Measurements from ENCODE around the gene UBE2D4.
A peak's percentile ranks its signal among the peaks of the same experiment; 100 is the strongest.

UBE2D4 gene

GRCh38 chr7:43906331-43907010, 19.8 kb upstream of the UBE2D4 start, which contains the start of gene URGCP:
Gene URGCP (minus strand): TSS chr7:43906596. CDS start chr7:43906575, 21 bp downstream.
- DNase-seq (ENCODE audit: low read depth, low spot score) = no peak

DNA sequence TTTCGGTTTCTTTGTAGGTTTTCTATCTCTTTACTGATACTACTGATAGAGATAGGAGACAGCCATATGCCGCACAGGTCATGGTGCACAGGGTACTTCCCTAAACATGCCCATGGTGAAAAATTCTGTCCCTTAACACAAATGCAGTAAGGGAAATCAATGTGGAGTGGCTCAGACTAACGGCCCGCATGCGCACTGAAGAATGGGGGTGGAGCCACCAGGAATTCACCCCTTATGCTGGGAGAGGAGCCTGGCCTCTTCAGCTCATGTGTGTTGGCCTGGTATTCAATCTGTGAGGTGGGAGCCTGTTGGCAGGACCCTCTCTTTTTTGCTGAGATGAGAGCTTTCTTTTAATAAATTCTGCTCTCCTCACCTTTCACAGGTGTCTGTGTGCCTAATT, 11.4 kb upstream of the UBE2D4 start:
- no peak for DNase-seq (ENCODE audit: low read depth, low spot score)

DNA sequence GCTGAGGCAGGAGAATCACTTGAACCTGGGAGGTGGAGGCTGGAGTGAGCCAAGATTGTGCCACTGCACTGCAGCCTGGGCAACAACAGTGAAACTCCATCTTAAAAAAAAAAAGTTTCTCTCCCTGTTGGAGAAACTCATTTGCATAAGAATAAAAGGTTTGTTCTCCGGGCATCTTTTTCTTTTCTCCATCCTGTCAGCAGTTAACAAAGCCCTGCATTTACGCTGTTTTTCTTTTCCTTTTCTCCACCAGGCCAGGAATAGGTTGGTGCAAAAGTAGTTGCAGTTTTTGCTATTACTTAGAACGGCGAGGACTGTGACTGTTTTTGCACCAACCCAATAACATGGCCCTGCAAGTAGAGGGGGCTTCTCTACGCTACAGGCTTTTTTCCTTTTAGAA, 10.3 kb upstream of the UBE2D4 start:
- DNase-seq (ENCODE audit: low read depth, low spot score) = no peak

DNA sequence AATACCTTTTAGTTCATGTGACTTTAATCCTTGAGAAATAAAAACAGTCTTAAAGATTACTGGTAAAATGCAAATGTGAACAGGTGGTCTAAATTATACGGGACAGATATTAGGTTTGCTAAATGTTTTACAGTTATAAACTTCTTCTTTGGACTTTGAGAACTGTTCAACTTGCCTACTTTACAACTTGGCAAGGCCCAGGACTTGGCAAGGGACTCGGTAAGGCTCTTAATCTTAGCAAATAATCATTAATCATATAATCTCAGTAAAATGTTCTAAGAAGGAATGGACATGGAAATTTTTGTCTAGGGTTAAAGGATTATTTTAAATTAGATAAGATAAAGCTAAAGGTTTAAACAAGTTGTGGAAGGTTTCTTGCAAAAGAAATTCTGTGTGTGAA, 4.8 kb upstream of the UBE2D4 start:
- DNase-seq (ENCODE audit: low read depth, low spot score) = no peak

DNA sequence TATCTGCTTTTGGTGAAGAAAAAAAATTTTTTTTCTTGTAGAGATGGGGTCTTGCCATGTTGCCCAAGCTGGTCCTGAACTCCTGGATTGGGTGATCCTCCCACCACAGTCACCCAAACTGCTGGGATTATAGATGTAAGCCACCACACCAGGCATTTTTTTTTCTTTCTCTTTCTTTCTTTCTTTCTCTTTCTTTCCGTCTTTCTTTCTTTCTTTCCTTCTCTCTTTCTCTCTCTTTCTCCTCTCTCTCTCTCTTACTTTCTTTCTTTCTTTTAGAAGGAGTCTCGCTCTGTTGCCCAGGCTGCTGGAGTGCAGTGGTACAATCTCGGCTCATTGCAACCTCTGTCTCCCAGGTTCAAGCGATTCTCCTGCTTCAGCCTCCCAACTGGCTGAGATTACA, 3.5 kb upstream of the UBE2D4 start:
- DNase-seq (ENCODE audit: low read depth, low spot score) = no peak

- DNase-seq (ENCODE audit: low read depth, low spot score) = no peak
Measured at GRCh38 chr7:43926798-43927123, 525 bp downstream of the UBE2D4 start.

- DNase-seq (ENCODE audit: low read depth, low spot score) = no peak
Measured at GRCh38 chr7:43927810-43928209, 1.6 kb downstream of the UBE2D4 start.

- DNase-seq (ENCODE audit: low read depth, low spot score) = no peak
Measured at GRCh38 chr7:43929529-43930457, 3.6 kb downstream of the UBE2D4 start.

DNA sequence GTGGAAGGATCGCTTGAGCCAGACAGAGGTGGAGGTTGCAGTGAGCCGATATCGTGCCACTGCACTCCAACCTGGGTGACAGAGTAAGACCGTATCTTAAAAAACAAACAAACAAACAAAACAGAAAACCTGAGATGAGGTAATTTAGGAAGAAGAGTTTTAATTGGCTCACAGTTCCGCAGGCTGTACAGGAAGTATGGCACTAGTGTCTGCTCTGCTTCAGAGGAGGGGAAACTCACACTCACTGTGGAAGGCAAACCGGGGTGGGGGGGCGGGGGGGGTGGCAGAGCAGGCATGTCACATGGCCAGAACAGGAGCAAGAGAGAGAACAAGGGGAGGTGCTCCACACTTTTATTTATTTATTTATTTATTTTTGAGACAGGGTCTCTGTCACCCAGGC, 5.1 kb downstream of the UBE2D4 start:
- no peak for DNase-seq (ENCODE audit: low read depth, low spot score)

DNA sequence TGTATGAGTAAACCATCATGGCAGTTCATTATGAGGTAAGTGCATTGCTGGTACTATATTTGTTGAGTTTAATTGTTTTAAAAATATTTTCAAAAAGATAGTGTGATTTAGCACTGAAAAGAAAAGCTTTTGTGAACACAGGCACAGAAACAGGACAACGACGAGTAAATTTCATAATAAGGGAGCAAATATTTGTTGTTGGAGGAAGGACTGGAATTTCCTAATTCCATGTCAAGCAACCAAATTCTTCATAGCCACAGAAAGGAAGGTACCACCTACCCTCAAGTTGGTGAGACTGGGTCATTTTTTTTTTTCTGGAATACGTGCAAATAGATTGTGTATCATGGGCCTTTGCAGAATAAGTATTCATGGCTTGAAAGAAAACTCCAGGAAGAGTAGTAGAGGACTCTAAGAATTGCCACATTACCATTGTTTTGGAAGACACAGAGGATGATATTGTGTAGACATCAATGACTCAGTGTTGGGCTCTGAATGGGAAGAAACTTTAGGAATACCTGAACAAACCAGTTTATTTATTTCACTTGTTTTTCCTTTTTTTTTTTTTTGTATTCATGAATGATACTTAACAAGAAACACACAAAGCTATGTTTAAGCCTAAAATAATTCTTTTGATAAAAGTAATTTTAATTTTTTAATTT, 7.8 kb downstream of the UBE2D4 start:
- no peak for DNase-seq (ENCODE audit: low read depth, low spot score)

DNA sequence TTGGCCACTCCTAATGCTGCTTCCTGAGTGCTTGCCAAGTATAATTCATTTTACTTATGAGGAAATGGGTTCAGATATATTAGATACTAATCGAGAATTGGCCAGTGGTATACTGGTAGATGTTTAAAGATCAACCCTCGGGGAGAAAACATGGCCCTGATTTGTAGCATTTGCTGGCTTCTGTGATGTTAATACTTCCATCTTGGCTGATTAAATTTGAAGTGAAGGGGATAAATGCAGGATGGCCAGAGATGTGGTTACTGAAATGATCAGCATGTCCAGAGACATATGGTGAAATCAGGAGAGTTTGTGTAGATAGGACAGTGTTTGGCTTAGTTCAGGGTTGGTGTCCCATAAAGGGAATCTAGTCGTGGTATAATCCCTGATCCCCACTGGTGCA, 11.2 kb downstream of the UBE2D4 start:
- no peak for DNase-seq (ENCODE audit: low read depth, low spot score)

- DNase-seq (ENCODE audit: low read depth, low spot score) = no peak
Measured at GRCh38 chr7:43938892-43939482, 12.8 kb downstream of the UBE2D4 start.

- DNase-seq (ENCODE audit: low read depth, low spot score) = no peak
Measured at GRCh38 chr7:43942250-43942649, 16.0 kb downstream of the UBE2D4 start.

DNA sequence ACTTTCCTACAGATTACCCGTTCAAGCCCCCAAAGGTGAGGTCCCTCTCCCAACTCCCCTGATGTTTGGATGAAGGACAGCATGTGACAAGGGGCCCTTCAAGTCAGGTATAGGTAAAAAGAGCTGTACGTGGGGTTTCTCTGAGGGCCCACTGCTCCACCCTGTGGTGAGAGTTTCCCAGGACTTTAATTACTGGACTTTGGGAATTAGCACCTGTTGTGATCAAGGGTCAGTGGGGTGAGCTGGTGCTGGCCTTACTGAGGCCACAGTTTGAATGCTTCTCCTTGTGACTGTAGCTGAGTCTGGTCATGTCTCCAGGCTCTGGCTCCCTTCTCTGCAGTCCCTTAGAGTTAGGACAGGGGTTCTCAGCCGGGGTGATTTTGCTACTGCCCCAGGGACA, 16.8 kb downstream of the UBE2D4 start:
- DNase-seq (ENCODE audit: low read depth, low spot score) = no peak

DNA sequence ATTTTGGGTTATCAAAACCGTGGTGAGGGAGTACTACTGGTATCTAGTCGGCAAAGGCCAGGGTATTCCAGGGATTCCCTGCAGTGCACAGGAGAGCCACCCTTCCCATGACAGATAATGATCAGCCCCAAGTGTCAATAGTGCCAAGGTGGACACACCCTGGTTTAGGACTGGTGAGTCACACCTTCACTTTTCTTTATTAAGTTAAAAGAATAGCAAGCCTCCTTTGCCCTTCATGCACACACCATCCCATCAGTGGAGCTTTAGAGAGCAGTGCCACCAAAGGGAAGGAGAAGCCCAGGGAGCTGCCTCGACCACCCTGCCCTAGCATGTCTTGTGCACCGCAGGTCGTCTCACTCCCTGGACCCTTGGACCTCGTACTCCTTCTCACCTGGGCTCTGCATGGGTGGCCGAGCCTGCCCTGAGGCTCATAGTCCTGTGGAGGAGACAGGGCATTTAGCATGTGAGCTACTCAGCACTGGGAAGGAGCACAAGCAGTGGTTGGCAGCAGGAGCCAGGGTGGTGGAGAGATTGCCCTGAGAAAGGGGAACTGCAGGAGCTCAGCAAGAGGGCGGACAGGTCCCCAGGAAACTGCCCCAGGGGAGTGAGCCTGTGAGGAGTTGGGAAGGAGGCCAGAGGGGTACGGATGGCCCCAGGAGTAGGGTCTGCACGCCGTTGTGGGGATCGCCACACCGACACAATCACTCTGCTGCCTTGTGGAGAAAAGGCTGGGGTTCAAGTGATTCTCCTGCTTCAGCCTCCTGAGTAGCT, 17.4 kb downstream of the UBE2D4 start:
- no peak for DNase-seq (ENCODE audit: low read depth, low spot score)

GRCh38 chr7:43944286-43944685, 18.1 kb downstream of the UBE2D4 start:
- no peak for DNase-seq (ENCODE audit: low read depth, low spot score)

DNA sequence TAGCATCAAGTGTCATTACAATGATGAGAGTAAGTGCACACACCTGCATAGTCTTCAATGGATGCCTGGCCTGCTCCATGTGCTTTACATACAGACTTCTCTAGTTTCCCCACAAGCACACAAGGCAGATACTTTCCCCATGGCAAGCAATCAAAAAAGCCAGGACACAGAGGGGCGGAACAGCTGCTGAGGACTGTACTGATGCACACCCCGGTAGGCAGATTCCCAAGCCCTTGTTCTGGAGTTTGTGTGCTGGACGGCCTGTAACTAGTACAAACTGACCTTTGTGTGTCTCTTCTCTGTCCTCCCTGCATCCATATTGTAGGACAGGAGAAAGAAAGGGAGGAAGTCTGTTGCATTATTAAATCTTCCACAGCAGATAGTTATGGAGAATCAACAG, 25.8 kb downstream of the UBE2D4 start:
- DNase-seq (ENCODE audit: low read depth, low spot score) = no peak

DNA sequence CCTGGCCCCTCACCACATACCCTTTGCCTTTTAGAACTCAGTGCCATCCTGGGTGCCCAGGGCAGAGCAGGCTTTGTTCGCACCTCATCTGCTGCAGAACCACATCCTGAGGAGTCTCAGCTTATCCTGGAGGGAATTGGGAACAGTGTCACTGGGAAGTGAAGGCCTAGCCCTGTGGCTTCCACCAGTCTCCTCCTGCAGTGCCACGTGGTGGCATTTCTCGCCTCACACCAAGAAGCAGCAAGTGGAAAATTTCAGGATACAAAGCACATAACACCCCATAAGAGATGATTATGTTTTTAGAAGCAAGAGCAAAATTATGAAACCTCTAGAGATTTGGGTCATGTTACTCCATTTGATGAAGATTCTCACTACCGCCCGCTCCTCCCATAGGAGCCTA, 26.8 kb downstream of the UBE2D4 start:
- DNase-seq (ENCODE audit: low read depth, low spot score) = no peak

DNA sequence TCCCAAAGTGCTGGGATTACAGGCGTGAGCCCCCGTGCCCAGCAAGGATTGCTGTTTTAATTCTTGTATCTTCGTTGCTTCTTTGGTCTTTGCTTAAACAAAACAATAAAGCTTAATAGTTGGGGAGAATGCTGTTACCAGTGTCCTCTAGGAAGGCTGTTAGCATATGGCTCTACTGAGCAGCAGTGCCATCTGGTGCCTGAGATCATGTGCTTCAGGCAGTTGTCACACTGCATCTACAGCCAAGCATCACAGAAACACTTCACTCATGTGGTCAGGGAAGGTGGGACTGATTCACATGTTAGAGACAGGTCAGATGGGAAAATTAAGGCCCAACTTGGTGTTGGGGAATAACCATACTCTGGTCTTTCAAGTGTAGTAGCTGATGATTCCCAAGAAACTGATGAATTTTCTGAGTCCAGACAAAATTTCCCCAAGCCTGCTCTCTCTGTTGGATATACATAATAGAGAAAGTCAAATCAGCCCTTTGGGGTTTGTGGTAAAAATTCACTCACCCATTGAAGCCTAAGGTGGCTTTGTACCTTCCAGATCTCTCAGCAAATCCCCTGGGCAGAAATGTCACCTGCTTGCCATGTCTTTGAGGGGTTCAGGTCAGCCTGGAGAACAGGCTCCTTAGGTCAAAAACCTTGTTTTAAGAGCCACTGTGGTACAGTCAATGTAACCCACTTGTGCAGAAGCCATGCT, 28.4 kb downstream of the UBE2D4 start:
- peak; percentile 13 for DNase-seq (ENCODE audit: low read depth, low spot score)

DNA sequence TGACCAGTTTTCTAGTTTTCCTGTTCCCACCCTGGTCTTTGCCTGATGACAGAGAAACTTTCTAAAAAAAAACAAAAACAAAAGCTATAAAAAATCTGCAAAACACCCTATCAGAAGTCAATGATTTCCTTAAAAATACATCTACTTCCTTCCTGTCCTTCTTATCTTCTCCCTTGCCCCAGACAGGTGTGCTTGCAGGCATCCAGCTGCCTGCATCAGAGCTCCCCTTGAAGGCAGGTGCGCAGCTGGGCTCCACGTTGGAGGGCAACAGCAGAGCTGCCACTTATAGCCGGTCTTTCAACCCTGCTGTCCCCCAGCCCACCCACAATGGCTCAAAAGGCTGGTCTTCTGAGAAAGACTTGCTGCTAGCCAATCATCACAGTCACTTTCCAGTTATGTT, 29.8 kb downstream of the UBE2D4 start:
- no peak for DNase-seq (ENCODE audit: low read depth, low spot score)

- no peak for DNase-seq (ENCODE audit: low read depth, low spot score)
Measured at GRCh38 chr7:43960933-43961332, 34.7 kb downstream of the UBE2D4 start.

Data from brain pericyte (primary cell).